ENCODE data around the gene RAB33B.

GRCh38 chr4:139438141-139438540 lies 15.8 kb upstream of the RAB33B start:
- TF ChIP-seq CTCF (optimal IDR thresholded peaks at IDR 0.05 in 1 of 3, IDR thresholded peaks at IDR 0.05 in 1 of 3, conservative IDR thresholded peaks at IDR 0.05 in 1 of 3; ENCODE audit: extremely low read depth in 1 of 3, insufficient read depth in 2 of 3, low read length in 3 of 3) (no peak), EZH2 (IDR thresholded peaks at IDR 0.05; ENCODE audit: low read length) (no peak)

All from keratinocyte (primary cell).